ENCODE measurements around the gene CNGA2.

CNGA2 gene

GRCh38 chrX:151753313-151754046, 18.9 kb downstream of the CNGA2 start:
- DNase-seq: peak in 1 of 5 donors; percentile 3

- no peak for DNase-seq
These were observed 19.5 kb downstream of the CNGA2 start for GRCh38 chrX:151754047-151754429.

- no peak for DNase-seq
These were observed 20.2 kb downstream of the CNGA2 start for GRCh38 chrX:151754641-151755215.

GRCh38 chrX:151759041-151759708, 24.6 kb downstream of the CNGA2 start:
- no peak for DNase-seq

- DNase-seq: no peak
These were observed 28.3 kb downstream of the CNGA2 start for GRCh38 chrX:151762802-151763201.

- DNase-seq: no peak
These were observed 29.2 kb downstream of the CNGA2 start for GRCh38 chrX:151763711-151764110.

- no peak for DNase-seq
These were observed 30.5 kb downstream of the CNGA2 start for GRCh38 chrX:151765026-151765425.

GRCh38 chrX:151771726-151772125, 37.2 kb downstream of the CNGA2 start:
- DNase-seq: no peak

- no peak for DNase-seq
These were observed 38.9 kb downstream of the CNGA2 start for GRCh38 chrX:151773434-151773833.

GRCh38 chrX:151774421-151774820, 39.9 kb downstream of the CNGA2 start:
- no peak for DNase-seq

GRCh38 chrX:151776181-151776731, 41.7 kb downstream of the CNGA2 start:
- DNase-seq: no peak

- no peak for DNase-seq
These were observed 42.4 kb downstream of the CNGA2 start for GRCh38 chrX:151776936-151777335.

GRCh38 chrX:151779258-151779657, 44.7 kb downstream of the CNGA2 start:
- DNase-seq: no peak

- no peak for DNase-seq
These were observed 46.1 kb downstream of the CNGA2 start for GRCh38 chrX:151780621-151781020.

GRCh38 chrX:151789179-151789800, 54.7 kb downstream of the CNGA2 start:
- DNase-seq: no peak

GRCh38 chrX:151790481-151791160, 56.1 kb downstream of the CNGA2 start:
- no peak for DNase-seq

- DNase-seq: no peak
These were observed 57.4 kb downstream of the CNGA2 start for GRCh38 chrX:151791961-151792360.

GRCh38 chrX:151792505-151792904, 58.0 kb downstream of the CNGA2 start:
- DNase-seq: no peak

GRCh38 chrX:151793886-151794285, 59.3 kb downstream of the CNGA2 start:
- no peak for DNase-seq

Data from T-helper 1 cell (primary cell).